ENCODE data around the gene OSR1.

Gene OSR1

DNA sequence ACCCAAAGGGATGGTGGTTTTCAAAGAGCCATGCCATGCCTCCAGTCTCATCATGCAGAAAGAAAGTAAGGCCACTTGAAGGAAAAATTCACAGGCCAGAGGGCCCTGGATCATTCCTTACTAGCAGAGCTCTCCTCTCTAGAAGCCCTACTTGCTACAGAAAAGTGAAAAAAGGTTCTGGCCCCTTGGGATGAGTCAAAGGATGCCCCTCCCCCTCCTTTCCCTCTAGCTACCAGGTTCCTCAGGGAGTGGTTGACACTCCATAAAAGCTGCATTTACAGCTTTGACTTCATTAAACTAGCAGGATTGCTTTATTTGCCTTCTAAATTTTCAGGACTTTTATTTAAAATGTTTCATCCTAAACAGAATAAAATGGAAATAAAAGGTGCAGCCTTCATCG, 21.2 kb downstream of the OSR1 start:
- TF ChIP-seq, protein P1, sequence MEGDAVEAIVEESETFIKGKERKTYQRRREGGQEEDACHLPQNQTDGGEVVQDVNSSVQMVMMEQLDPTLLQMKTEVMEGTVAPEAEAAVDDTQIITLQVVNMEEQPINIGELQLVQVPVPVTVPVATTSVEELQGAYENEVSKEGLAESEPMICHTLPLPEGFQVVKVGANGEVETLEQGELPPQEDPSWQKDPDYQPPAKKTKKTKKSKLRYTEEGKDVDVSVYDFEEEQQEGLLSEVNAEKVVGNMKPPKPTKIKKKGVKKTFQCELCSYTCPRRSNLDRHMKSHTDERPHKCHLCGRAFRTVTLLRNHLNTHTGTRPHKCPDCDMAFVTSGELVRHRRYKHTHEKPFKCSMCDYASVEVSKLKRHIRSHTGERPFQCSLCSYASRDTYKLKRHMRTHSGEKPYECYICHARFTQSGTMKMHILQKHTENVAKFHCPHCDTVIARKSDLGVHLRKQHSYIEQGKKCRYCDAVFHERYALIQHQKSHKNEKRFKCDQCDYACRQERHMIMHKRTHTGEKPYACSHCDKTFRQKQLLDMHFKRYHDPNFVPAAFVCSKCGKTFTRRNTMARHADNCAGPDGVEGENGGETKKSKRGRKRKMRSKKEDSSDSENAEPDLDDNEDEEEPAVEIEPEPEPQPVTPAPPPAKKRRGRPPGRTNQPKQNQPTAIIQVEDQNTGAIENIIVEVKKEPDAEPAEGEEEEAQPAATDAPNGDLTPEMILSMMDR (conservative IDR thresholded peaks at IDR 0.05; ENCODE audit: control insufficient read depth, insufficient read depth, low read depth, low read length) = no peak
- DNase-seq (ENCODE audit: low read depth) = no peak
- H3K4me3 ChIP-seq (ENCODE audit: control insufficient read depth, low read depth, low read length) = no peak overlapping the region

DNA sequence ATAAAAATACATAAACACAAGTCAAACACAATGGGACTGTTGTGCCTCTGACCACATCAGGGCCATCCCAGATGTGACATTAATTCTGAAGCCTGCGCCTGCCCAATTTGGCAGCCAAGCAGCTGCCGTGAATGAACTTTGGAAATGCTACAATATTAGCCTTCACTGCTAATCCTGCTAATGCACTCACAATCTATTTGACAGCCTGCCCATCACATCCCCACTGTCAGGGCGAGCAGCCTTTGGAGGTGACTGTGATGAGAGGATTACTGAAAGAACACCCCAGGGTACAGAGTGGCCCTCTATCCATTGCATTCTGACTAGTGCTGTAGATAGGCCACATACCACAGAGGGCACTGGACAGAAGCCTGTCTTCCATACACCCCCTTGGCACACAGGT, 21.6 kb downstream of the OSR1 start:
- no peak for DNase-seq (ENCODE audit: low read depth)
- no peak overlapping the region for H3K4me3 ChIP-seq (ENCODE audit: control insufficient read depth, low read depth, low read length)
- TF ChIP-seq, protein P1 (conservative IDR thresholded peaks at IDR 0.05; ENCODE audit: control insufficient read depth, insufficient read depth, low read depth, low read length) = no peak

DNA sequence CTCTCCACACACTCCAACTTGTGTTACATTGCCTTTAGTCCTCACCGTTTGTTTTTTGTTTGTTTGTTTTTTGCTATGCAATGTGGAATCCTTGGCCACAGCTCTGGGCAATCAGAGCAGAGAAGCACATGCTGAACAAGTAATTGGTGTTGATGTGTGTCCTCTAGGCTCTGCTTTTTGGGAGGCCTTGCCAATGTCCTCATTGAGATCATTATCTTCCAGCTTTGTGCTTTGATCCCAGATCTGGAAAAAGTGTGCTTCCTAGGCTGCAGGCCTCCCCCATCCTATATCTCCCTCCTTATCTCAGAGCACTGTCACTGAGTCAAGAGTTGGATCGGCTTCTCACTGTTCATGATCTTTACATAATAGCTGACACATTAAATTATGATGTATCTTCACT, 25.9 kb downstream of the OSR1 start:
- no peak overlapping the region for H3K4me3 ChIP-seq (ENCODE audit: control insufficient read depth, low read depth, low read length)
- no peak for DNase-seq (ENCODE audit: low read depth)
- TF ChIP-seq, protein P1 (conservative IDR thresholded peaks at IDR 0.05; ENCODE audit: control insufficient read depth, insufficient read depth, low read depth, low read length) = no peak

DNA sequence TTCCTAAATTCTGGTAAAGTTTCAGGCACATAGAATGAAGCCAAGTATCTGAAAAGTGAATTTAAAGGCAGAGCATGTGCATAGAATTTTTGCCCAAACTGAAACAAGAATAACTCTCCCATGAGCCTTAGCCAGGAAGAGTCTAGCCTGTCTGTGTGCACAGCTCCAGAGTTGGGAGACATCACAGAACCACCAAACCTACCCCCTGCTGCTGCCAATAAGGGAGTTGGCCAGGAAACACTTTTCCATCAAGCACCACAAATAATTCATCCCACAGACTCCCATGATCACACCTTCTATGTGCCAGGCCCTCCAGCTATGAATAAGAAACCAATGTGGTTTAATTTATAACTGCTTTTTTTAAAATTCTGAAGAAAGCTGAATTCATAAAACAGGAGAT, 27.0 kb downstream of the OSR1 start:
- TF ChIP-seq, protein P1 (conservative IDR thresholded peaks at IDR 0.05; ENCODE audit: control insufficient read depth, insufficient read depth, low read depth, low read length) = no peak
- H3K4me3 ChIP-seq (ENCODE audit: control insufficient read depth, low read depth, low read length) = no peak overlapping the region
- DNase-seq (ENCODE audit: low read depth) = no peak

DNA sequence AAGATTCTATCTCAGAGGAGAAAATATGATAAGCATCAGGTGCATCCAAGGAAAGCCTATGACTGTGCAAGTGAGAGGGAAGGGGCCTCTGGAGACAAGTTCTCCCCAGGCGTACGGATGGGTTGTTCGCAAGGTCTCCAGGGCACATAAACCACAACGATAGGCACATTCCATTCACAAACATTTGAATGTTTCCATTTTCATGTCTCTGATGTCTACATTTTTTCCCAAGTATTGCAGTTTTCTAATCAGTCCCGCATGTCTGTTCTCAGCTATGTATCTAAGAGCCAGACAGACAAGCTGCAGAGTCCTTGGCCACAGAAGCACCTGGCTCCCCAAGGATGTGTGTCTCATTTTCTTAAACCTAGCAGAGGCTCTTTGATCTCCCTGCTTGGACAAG, 28.0 kb downstream of the OSR1 start:
- DNase-seq (ENCODE audit: low read depth) = no peak
- TF ChIP-seq, protein P1 (conservative IDR thresholded peaks at IDR 0.05; ENCODE audit: control insufficient read depth, insufficient read depth, low read depth, low read length) = no peak
- H3K4me3 ChIP-seq (ENCODE audit: control insufficient read depth, low read depth, low read length) = no peak overlapping the region

DNA sequence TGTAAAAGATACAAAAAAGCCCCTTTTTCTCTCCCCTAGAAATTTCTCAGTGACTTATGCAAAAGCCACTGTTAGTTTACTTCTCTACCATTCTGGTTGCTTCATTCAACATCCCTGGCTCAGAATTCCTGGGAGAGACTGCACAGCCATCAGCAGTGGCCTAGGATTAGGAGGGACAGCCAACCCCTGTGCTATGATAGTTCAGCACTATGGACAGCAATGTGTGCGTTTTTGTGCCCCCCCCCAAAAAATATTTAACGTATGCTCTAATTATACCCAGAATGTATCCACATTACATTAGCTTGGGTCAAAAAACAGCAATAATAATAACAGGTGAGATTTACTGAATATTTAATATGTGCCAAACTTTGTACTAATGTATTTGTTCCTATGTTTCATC, 29.0 kb downstream of the OSR1 start:
- H3K4me3 ChIP-seq (ENCODE audit: control insufficient read depth, low read depth, low read length) = no peak overlapping the region

More for the DNA sequence above, 29.0 kb downstream of the OSR1 start:
- TF ChIP-seq, protein P1 (conservative IDR thresholded peaks at IDR 0.05; ENCODE audit: control insufficient read depth, insufficient read depth, low read depth, low read length) = no peak
- DNase-seq (ENCODE audit: low read depth) = no peak
